Keratinocyte (primary cell): ENCODE results near the gene TOX3.

Source experiments
- EZH2 ChIP-seq: IDR thresholded peaks from one replicate; pipeline ENCODE4 v1.6.1; 2012; ENCODE audit warnings: inconsistent platforms, mild to moderate bottlenecking, low read length, moderate library complexity
- TF ChIP-seq, protein P1 (sequence below), 3 experiments: IDR thresholded peaks in 1 of 3; conservative IDR thresholded peaks in 1 of 3; optimal IDR thresholded peaks in 1 of 3; 2 replicates in 2 of 3; 3 replicates in 1 of 3; pipeline versions ENCODE3 to v1.5.1; 2011; ENCODE audit warnings: low read length in 3 of 3, mild to moderate bottlenecking in 3 of 3, moderate library complexity in 2 of 3, control low read depth in 1 of 3, inconsistent platforms in 1 of 3; ENCODE audit not compliant: insufficient read depth in 2 of 3; ENCODE audit errors: extremely low read depth in 1 of 3

GRCh38 chr16:52455549-52456277 is 91.2 kb downstream of the TOX3 start:
- TF ChIP-seq, protein P1, sequence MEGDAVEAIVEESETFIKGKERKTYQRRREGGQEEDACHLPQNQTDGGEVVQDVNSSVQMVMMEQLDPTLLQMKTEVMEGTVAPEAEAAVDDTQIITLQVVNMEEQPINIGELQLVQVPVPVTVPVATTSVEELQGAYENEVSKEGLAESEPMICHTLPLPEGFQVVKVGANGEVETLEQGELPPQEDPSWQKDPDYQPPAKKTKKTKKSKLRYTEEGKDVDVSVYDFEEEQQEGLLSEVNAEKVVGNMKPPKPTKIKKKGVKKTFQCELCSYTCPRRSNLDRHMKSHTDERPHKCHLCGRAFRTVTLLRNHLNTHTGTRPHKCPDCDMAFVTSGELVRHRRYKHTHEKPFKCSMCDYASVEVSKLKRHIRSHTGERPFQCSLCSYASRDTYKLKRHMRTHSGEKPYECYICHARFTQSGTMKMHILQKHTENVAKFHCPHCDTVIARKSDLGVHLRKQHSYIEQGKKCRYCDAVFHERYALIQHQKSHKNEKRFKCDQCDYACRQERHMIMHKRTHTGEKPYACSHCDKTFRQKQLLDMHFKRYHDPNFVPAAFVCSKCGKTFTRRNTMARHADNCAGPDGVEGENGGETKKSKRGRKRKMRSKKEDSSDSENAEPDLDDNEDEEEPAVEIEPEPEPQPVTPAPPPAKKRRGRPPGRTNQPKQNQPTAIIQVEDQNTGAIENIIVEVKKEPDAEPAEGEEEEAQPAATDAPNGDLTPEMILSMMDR (optimal IDR thresholded peaks at IDR 0.05 in 1 of 3, IDR thresholded peaks at IDR 0.05 in 1 of 3, conservative IDR thresholded peaks at IDR 0.05 in 1 of 3; ENCODE audit: extremely low read depth in 1 of 3, insufficient read depth in 2 of 3, low read length in 3 of 3): no peak
- TF ChIP-seq EZH2: no peak
